ENCODE measurements around the gene TSC1.

- no peak for TF ChIP-seq EZH2 (IDR thresholded peaks at IDR 0.05; ENCODE audit: borderline replicate concordance, low read depth, low read length, severe bottlenecking)
- TF ChIP-seq, protein P1, sequence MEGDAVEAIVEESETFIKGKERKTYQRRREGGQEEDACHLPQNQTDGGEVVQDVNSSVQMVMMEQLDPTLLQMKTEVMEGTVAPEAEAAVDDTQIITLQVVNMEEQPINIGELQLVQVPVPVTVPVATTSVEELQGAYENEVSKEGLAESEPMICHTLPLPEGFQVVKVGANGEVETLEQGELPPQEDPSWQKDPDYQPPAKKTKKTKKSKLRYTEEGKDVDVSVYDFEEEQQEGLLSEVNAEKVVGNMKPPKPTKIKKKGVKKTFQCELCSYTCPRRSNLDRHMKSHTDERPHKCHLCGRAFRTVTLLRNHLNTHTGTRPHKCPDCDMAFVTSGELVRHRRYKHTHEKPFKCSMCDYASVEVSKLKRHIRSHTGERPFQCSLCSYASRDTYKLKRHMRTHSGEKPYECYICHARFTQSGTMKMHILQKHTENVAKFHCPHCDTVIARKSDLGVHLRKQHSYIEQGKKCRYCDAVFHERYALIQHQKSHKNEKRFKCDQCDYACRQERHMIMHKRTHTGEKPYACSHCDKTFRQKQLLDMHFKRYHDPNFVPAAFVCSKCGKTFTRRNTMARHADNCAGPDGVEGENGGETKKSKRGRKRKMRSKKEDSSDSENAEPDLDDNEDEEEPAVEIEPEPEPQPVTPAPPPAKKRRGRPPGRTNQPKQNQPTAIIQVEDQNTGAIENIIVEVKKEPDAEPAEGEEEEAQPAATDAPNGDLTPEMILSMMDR (IDR thresholded peaks at IDR 0.05; ENCODE audit: borderline replicate concordance, extremely low read depth, low read length, poor library complexity, severe bottlenecking): no peak
Measured at GRCh38 chr9:132842124-132843044, 102.0 kb downstream of the TSC1 start.

Data from DND-41 (cell line).